ENCODE measurements around the gene ABR. TPM values are rescaled to one million over a fixed set of nuclear protein-coding genes. Genes with fewer than 3 reads are reported as not detected.

The ABR gene
- total RNA-seq, 6 experiments from 2014 or later = 7.4 to 21.5 (median 11.3) TPM

GRCh38 chr17:1055231-1055630 is 124.5 kb downstream of the ABR start:
- H3K4me3 ChIP-seq = no peak overlapping the region
- H3K27ac ChIP-seq = no peak overlapping the region
- no peaks in the 10 kb centered on the region for H3K4me1 ChIP-seq
- no peak for TF ChIP-seq CTCF (IDR thresholded peaks at IDR 0.05)
- no peak for TF ChIP-seq POLR2A (IDR thresholded peaks at IDR 0.05)
- DNase-seq (no peak), ATAC-seq (no peak)
- no peaks in the 10 kb centered on the region for H3K27me3 ChIP-seq
- H3K9me3 ChIP-seq = no peaks in the 10 kb centered on the region
- H3K36me3 ChIP-seq = peaks cover 0 to 3% (median 0%) of the 10 kb centered on the region in 4 donors
- WGBS (ENCODE audit: insufficient coverage, low coverage, low lambda C conversion rate, missing lambda C conversion rate) = 75% methylated on average over 11 of the region's 16 CpGs
- intact Hi-C loops (cut with DNase I) = loop anchor here in 1 of 2 donors (10.0 kb wide), 1 partner anchor 260 kb away; no protein-coding TSS in a partner anchor

- Histone ChIP-seq H3K27me3 (no peaks in the 10 kb centered on the region), H3K27ac (no peak overlapping the region), H3K36me3 (peaks cover 0 to 3% (median 0%) of the 10 kb centered on the region in 4 donors), H3K4me3 (no peak overlapping the region), H3K9me3 (no peaks in the 10 kb centered on the region), H3K4me1 (no peaks in the 10 kb centered on the region)
- TF ChIP-seq POLR2A (IDR thresholded peaks at IDR 0.05) (no peak), CTCF (IDR thresholded peaks at IDR 0.05) (no peak)
- DNase-seq = peak in 1 of 3 donors; percentile 30
- intact Hi-C loops (cut with DNase I) = loop anchor here in 1 of 2 donors (10.0 kb wide), 1 partner anchor 260 kb away; no protein-coding TSS in a partner anchor
- ATAC-seq = no peak
- 88% methylated on average over 4 of the region's 4 CpGs for WGBS (ENCODE audit: insufficient coverage, low coverage, low lambda C conversion rate, missing lambda C conversion rate)
Observed at GRCh38 chr17:1054656-1055055, 125.1 kb downstream of the ABR start.

GRCh38 chr17:1053661-1054360 is 126.0 kb downstream of the ABR start:
- TF ChIP-seq CTCF (IDR thresholded peaks at IDR 0.05) (no peak), POLR2A (IDR thresholded peaks at IDR 0.05) (no peak)
- Histone ChIP-seq H3K36me3 (peaks cover 0 to 3% (median 0%) of the 10 kb centered on the region in 4 donors), H3K27me3 (no peaks in the 10 kb centered on the region), H3K9me3 (no peaks in the 10 kb centered on the region), H3K4me3 (no peak overlapping the region), H3K27ac (no peak overlapping the region), H3K4me1 (no peaks in the 10 kb centered on the region)
- WGBS (ENCODE audit: insufficient coverage, low coverage, low lambda C conversion rate, missing lambda C conversion rate) = 51% methylated on average over 3 of the region's 35 CpGs
- intact Hi-C loops (cut with DNase I) = loop anchor here in 1 of 2 donors (10.0 kb wide), 1 partner anchor 259 kb away; no protein-coding TSS in a partner anchor
- peak in 1 of 3 donors; percentile 51 for DNase-seq
- ATAC-seq = peak in 2 of 4 donors; percentile 8 to 11

- peaks cover 0 to 3% (median 0%) of the 10 kb centered on the region in 4 donors for H3K36me3 ChIP-seq
- TF ChIP-seq POLR2A (IDR thresholded peaks at IDR 0.05) = no peak
- no peak for TF ChIP-seq CTCF (IDR thresholded peaks at IDR 0.05)
- H3K27me3 ChIP-seq = no peaks in the 10 kb centered on the region
- no peak overlapping the region for H3K4me3 ChIP-seq
- 75% methylated on average over 17 of the region's 33 CpGs for WGBS (ENCODE audit: insufficient coverage, low coverage, low lambda C conversion rate, missing lambda C conversion rate)
- H3K4me1 ChIP-seq = no peaks in the 10 kb centered on the region
- peak in 1 of 3 donors; percentile 47 for DNase-seq
- ATAC-seq = no peak
- no peaks in the 10 kb centered on the region for H3K9me3 ChIP-seq
- no peak overlapping the region for H3K27ac ChIP-seq
- intact Hi-C loops (cut with DNase I) = loop anchor here in 1 of 2 donors (10.0 kb wide), 1 partner anchor 256 kb away; no protein-coding TSS in a partner anchor
Observed at GRCh38 chr17:1050996-1051925, 128.5 kb downstream of the ABR start.

Data from right lobe of liver (tissue), 6 donors.